Measurements from ENCODE around the gene CDSN.
A peak's percentile ranks its signal among the peaks of the same experiment; 100 is the strongest.
"Not testable (repeated sequence)": the region's sequence is repeated elsewhere in the genome, so short reads cannot be mapped to it uniquely, and the experiment has no call there.

CDSN gene

DNA sequence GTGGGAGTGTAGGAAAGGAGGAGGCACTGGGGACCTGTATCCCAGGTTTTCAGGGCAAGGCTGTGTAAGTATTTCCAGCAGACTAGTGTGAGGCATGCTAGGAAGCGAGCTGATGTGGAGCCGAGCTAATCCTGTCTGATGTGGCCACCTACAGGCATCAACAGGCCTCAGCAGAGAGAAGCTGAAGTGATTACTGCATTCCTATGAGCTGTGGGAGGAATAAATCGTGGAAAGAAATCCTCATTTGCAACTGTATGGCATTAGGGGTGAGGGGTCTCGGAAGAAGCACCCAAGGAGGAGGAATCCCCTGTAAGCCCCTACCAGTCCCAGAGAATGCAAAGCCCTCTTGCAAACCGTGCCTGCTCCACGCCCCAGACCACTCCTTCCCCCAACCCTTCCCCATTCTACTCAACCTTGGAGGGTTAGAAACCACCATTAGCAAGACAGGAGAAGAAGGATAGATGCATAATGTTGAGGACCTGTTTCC, 49.5 kb downstream of the CDSN start:
- FAIRE-seq (peak; percentile 90), DNase-seq (ENCODE audit: insufficient read length, low spot score) (peak; percentile 73)
- no peak for TF ChIP-seq POLR2A (IDR thresholded peaks at IDR 0.05; ENCODE audit: low read depth, low read length)

DNA sequence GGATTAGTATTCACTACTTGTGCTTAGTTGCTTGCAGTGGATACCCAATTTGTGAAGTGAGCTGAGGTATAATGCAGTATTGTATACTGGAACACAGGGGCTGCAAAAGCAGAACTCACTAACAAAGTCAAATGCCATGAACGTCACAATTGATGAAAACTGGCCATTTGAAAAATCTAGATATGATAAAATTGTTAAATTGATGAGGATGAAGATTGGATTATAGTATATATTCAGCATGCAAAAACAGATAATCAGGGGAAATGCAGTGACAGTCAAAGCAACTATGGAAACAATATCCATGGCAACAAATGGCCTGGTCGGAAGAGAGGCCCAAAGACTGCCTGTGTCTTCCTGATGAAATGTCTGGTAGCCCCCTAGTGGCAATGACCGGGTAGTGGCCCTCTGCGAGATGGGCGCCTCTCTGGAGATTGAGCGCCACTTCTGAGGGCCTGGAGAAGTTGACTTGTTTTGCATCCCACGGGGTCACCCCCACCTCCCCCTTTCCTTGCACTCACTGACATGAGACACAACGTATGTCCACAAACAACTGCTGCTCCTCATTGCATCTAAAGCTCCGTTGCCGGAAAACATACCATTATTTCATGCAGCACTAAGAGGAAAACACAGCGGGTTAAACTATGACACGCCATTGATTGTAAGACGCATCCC, 51.4 kb downstream of the CDSN start:
- no peak for TF ChIP-seq POLR2A (IDR thresholded peaks at IDR 0.05; ENCODE audit: low read depth, low read length)
- DNase-seq (ENCODE audit: insufficient read length, low spot score) (peak; percentile 60), FAIRE-seq (peak; percentile 61)

DNA sequence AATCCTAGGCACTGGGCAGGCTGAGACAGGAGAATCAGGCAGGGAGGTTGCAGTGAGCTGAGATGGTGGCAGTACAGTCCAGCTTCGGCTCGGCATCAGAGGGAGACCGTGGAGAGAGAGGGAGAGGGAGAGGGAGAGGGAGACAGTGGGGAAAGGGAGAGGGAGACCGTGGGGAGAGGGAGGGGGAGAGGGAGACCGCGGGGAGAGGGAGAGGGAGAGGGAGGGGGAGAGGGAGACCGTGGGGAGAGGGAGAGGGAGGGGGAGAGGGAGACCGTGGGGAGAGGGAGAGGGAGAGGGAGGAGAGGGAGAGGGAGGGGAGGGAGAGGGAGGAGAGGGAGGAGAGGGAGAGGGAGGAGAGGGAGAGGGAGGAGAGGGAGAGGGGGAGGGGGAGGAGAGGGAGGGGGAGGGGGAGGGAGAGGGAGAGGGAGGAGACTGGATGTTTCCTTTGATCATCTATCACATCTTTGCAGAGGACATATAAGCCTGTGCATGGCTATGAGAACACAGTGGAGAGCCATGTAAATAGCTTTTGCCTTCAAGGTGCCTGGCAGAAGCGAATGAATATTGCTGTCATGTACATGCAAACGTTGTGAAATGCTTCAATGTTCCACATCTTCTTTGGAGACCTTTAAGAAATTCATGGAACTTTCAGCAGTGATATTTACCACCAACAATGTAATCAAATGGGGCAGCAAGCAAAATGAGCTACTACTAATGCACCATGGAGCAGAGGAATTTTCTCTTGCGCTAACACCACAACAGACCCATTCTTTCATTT, 52.2 kb downstream of the CDSN start:
- not testable (repeated sequence) for FAIRE-seq; DNase-seq (ENCODE audit: insufficient read length, low spot score)

DNA sequence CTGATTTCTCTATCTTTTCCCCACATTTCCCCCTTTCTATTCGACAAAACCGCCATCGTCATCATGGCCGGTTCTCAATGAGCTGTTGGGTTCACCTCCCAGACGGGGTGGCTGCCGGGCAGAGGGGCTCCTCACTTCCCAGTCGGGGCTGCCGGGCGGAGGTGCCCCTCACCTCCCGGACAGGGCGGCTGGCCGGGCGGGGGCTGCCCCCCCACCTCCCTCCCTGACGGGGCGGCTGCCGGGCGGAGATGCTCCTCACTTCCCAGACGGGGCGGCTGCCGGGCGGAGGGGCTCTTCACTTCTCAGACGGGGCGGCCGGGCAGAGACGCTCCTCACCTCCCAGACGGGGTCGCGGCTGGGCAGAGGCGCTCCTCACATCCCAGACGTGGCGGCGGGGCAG, 53.2 kb downstream of the CDSN start:
- DNase-seq (ENCODE audit: insufficient read length, low spot score); FAIRE-seq: not testable (repeated sequence)

DNA sequence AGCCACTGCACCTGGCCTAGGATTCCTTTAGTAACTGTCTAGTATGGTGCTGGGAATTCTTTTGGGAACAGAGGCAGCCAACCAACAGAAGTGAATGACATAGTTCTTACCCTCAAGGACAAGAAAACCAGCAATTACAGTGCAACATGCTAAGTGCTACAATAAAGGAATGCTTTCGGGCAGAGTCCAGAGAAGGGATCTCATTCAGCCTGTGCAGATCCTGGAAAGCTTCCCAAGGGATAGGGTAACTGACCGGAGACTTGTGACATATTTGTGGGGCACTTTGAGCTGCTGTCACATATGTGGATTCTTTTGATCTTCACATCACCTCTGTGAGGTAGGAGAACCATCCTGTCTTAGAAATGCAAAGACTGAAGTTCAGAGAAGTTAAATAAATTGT, 54.7 kb downstream of the CDSN start:
- no peak for TF ChIP-seq POLR2A (IDR thresholded peaks at IDR 0.05; ENCODE audit: low read depth, low read length)
- DNase-seq (ENCODE audit: insufficient read length, low spot score) = no peak
- no peak for FAIRE-seq
